HUES6 (cell line): Measurements from ENCODE around the gene ERC2.

Source experiments
- H3K27ac ChIP-seq: 2 replicates; pipeline ENCODE4 v1.7.0; 2013; ENCODE audit warnings: low read depth, mild to moderate bottlenecking, low read length, inconsistent platforms
- H3K27me3 ChIP-seq: 2 replicates; pipeline ENCODE4 v1.6.1; 2013; ENCODE audit warnings: low read length; ENCODE audit not compliant: control insufficient read depth, insufficient read depth
- H3K36me3 ChIP-seq: 2 replicates; pipeline ENCODE4 v1.6.1; 2013; ENCODE audit warnings: low read length; ENCODE audit not compliant: control insufficient read depth, insufficient read depth
- H3K4me1 ChIP-seq: 2 replicates; pipeline ENCODE4 v1.6.1; 2013; ENCODE audit warnings: low read length; ENCODE audit not compliant: control insufficient read depth, insufficient read depth
- H3K4me3 ChIP-seq: 2 replicates; pipeline ENCODE4 v1.5.1; 2013; ENCODE audit warnings: low read depth, low read length
- H3K9ac ChIP-seq: one replicate; pipeline ENCODE4 v1.6.1; 2013; ENCODE audit warnings: mild to moderate bottlenecking, low read length
- H3K9me3 ChIP-seq: 2 replicates; pipeline ENCODE4 v1.6.1; 2013; ENCODE audit warnings: low read depth, low read length; ENCODE audit not compliant: control insufficient read depth, insufficient read depth

Gene ERC2

DNA sequence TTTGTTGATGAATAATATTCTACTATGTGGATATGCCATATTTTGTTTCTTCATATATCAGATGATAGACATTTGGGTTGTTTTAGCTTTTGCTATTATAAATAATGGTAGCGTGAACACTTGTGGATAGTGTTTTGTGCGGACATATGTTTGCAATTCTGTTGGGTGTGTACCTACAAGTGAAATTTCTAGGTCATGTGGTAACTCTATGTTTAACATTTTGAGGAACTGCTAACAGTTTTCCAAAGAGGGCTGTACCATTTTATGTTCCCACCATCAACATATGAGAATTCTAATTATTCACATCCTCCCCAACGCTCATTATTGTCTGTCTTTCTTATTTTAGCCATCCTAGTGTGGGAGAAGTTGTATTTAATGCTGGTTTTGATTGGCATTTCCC lies 303.8 kb downstream of the ERC2 start:
- no peak overlapping the region for H3K27ac ChIP-seq
- no peaks in the 10 kb centered on the region for H3K36me3 ChIP-seq
- peaks cover 18% of the 10 kb centered on the region for H3K9me3 ChIP-seq
- no peak overlapping the region for H3K4me3 ChIP-seq
- no peak overlapping the region for H3K9ac ChIP-seq
- no peaks in the 10 kb centered on the region for H3K27me3 ChIP-seq
- H3K4me1 ChIP-seq = no peaks in the 10 kb centered on the region

DNA sequence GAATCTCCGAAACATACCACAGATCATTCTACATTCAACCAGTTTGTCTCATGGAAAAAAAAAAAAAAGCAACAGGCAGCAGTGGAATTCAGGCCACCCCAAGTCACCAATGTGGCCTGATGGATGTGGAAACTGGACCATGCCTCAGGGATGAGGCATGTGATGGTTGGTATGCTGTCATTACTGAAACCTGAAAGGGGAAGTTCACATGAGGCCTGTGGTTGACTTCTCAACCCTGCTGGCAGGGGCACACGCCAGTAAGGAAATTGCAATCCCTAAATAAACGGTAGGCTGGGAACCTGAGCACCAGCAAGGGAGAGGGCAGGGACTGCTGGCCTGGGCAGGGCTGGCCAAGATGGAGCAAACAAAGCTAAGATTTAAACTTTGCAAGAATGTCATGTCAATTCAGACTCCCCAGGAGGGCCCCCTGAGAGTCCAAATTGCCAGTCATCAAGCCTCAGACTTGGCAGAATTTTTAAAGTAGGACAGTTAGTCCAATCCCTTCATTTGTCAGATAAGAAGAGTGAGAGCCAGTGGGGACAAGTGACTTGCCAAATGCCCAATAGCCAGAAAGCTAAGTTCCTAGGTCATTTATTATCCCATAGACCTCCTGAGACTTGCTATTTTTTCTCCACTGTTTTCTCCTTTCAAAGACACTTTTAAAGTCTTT lies 310.4 kb downstream of the ERC2 start:
- no peaks in the 10 kb centered on the region for H3K27me3 ChIP-seq
- H3K9me3 ChIP-seq = peaks cover 13% of the 10 kb centered on the region; the same call in 1 of the 2 replicates
- H3K4me3 ChIP-seq = no peak overlapping the region
- no peaks in the 10 kb centered on the region for H3K36me3 ChIP-seq
- H3K27ac ChIP-seq = no peak overlapping the region
- H3K4me1 ChIP-seq = peaks cover 10% of the 10 kb centered on the region
- no peak overlapping the region for H3K9ac ChIP-seq

DNA sequence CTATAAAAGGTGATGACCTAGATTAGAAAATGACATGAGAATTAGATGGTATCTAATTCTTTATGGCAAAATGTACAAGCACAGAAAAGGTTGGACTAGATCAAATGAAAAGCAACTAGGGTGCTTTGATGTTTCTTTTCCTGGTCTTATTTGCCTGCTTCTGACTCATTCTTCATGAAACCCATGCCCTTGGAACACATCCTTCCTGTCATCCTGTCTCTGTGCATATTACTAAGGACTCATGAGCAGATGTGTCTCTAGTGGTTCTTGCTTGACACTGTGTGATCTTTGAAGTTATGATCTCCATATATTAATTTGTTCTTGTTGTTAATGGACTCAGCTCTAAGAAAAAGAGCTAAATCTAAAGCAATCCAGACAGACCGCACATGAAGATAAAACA lies 314.0 kb downstream of the ERC2 start:
- no peak overlapping the region for H3K9ac ChIP-seq
- H3K27ac ChIP-seq = no peak overlapping the region
- no peaks in the 10 kb centered on the region for H3K9me3 ChIP-seq
- H3K36me3 ChIP-seq = no peaks in the 10 kb centered on the region
- H3K27me3 ChIP-seq = no peaks in the 10 kb centered on the region
- H3K4me3 ChIP-seq = no peak overlapping the region
- H3K4me1 ChIP-seq = peaks cover 10% of the 10 kb centered on the region

DNA sequence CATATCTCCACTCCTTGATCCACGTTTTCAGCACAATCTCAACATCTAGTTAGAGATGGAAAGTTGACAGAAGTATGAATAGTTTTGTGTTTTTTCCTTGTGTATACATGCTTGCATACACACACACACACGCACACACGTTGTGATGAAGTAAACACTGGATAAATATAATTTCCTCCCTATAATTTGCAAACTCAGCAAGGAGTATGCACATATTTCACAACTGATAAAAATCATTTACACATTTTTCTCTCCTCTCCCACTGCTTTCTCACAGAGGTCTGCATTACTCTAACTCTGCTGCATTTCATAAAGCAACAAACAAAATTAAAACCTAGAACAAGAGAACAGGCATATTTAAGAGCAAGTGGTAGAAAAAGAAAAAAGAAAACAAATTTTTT lies 320.9 kb downstream of the ERC2 start:
- Histone ChIP-seq H3K27me3 (no peaks in the 10 kb centered on the region), H3K9ac (no peak overlapping the region), H3K4me3 (no peak overlapping the region), H3K27ac (no peak overlapping the region), H3K9me3 (no peaks in the 10 kb centered on the region), H3K4me1 (no peaks in the 10 kb centered on the region), H3K36me3 (no peaks in the 10 kb centered on the region)

DNA sequence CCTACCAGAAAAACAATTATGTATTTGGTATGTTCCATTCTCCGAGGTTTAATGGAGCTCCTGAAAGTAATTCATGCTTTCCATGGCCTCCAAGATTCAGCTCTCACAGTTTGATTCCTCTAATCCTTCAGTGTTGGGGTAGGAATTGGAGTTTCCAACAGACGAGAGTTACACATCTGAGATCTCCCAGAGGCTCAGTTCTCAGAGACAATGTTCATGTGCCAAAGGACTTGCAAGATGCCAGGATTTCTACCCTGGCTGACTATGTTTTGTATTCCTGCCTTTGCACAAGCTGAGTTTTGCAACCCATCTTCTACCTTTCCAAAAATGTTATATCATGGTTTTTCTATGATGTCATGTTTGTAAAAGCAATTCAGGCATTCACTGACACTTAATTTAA lies 322.9 kb downstream of the ERC2 start:
- Histone ChIP-seq H3K36me3 (no peaks in the 10 kb centered on the region), H3K9me3 (no peaks in the 10 kb centered on the region), H3K27me3 (no peaks in the 10 kb centered on the region), H3K9ac (no peak overlapping the region), H3K4me3 (no peak overlapping the region), H3K4me1 (no peaks in the 10 kb centered on the region), H3K27ac (no peak overlapping the region)

DNA sequence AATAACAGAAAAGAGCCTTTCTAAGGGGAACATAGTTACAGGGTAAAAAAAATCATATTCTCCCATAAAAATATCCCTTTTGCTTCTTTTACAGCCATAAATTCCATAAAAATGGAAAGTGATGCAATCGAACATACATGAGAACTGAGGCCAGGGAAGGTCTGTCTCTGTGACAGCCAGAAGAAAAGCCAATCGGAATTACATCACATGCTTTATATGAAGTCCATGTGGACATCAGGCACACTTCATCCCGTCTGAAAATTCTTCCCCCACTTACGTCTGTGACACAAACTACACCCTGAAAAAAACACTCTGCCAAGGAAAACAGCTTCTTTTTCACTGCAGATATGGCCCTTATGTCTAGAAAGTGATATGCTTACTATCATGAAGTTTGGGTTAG lies 323.5 kb downstream of the ERC2 start:
- Histone ChIP-seq H3K4me1 (no peaks in the 10 kb centered on the region), H3K36me3 (no peaks in the 10 kb centered on the region), H3K27me3 (no peaks in the 10 kb centered on the region), H3K9ac (no peak overlapping the region), H3K27ac (no peak overlapping the region), H3K9me3 (no peaks in the 10 kb centered on the region), H3K4me3 (no peak overlapping the region)

DNA sequence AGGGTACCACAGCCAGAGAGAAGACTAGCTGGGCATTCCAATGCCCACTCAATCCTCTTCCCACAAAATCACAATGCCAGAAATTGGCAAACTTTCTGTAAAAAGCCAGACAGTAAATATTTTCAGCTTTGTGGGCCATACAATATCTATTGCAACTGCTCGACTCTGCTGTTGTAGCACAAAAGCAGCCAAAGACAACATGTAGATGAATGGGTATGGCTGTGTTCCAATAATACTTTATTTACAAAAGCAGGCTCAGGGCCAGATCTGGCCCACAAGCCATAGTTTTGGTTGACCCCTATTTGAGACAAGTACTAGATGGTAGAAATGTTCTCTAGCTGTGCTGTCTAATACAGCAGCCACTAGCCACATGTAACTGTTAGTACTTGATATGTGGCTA lies 330.9 kb downstream of the ERC2 start:
- Histone ChIP-seq H3K4me3 (no peak overlapping the region), H3K27me3 (no peaks in the 10 kb centered on the region), H3K9me3 (no peaks in the 10 kb centered on the region), H3K27ac (no peak overlapping the region), H3K4me1 (peaks cover 6% of the 10 kb centered on the region; the same call in 1 of the 2 replicates), H3K9ac (no peak overlapping the region), H3K36me3 (no peaks in the 10 kb centered on the region)

DNA sequence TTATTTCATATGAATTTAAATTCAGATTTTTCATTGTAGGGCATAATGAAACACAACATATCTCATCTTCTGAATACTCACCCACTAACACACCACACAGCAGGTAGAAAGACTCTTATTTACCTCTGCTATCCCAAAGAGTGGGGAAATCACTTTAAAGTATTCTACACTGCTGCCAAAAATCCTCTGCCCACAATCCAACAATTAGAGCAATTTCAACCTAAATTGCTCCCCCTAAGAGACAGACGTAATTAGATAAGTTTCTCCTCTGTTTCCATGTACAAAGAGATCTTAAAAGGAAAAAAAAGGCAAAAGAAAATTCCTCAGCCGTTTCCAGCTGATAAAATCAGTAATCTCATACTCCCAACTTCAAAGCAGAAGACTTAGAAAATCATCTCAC lies 331.8 kb downstream of the ERC2 start:
- no peaks in the 10 kb centered on the region for H3K27me3 ChIP-seq
- H3K9ac ChIP-seq = no peak overlapping the region
- H3K4me3 ChIP-seq = no peak overlapping the region
- H3K27ac ChIP-seq = no peak overlapping the region
- H3K9me3 ChIP-seq = no peaks in the 10 kb centered on the region
- H3K36me3 ChIP-seq = no peaks in the 10 kb centered on the region
- peaks cover 15% of the 10 kb centered on the region for H3K4me1 ChIP-seq

DNA sequence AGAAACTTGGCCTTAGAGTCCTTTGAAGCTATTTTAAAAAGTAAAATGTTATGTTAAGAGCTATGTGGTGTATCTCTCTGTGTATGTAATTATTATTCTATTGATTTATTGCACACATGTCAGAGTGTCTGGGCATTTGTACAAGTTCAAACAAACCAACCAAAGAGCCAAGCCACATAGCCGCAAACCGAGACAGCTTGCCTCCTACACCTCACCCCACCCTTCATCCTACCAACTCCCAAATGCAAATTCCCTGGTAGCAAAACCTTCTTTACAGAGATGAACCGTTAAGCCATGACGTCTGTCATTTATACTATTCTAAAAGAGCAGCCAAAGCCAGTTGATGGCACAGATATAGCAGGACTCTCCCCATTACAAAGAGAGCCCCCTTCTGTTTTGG lies 332.3 kb downstream of the ERC2 start:
- Histone ChIP-seq H3K9me3 (no peaks in the 10 kb centered on the region), H3K4me1 (peaks cover 21% of the 10 kb centered on the region), H3K9ac (no peak overlapping the region), H3K27ac (no peak overlapping the region), H3K36me3 (no peaks in the 10 kb centered on the region), H3K27me3 (no peaks in the 10 kb centered on the region), H3K4me3 (no peak overlapping the region)

DNA sequence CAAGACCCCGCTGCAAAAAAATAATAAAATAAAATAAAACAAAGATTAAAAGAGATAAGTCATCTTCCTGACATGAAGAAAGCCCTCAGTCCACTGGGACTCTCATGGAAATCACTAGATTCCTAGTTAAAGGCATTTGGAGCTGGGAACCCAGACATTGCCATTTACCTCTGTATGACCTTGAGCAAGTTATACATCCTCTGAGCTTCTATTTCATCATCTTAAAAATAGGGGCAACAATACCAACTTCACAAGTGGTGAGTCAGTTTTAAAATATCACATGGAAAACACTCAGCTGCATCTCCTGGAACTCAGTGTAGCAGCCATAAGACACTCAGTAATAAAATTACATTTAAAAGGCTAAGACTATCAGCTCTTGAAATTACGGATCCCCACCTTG lies 334.8 kb downstream of the ERC2 start:
- Histone ChIP-seq H3K27ac (no peak overlapping the region), H3K4me3 (no peak overlapping the region), H3K9ac (no peak overlapping the region), H3K36me3 (no peaks in the 10 kb centered on the region), H3K27me3 (no peaks in the 10 kb centered on the region), H3K4me1 (peaks cover 30% of the 10 kb centered on the region), H3K9me3 (no peaks in the 10 kb centered on the region)

DNA sequence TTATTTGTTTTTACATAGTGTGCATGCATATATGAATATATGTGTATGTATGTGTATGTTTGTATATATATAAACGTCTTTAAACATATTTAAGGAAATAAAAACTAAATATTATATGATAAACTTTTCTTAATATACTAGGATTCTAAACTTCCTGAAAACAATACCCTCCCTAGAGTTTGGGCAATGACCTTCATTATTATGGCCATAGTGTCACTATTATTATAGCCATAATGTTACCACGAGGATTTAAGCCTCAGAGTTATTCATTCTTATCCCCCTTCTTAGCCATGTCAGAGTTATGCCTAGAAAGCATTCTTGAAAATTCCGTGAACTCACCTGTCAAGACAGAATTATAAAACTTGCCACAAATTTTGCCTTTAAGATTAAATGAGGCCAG lies 335.5 kb downstream of the ERC2 start:
- Histone ChIP-seq H3K4me1 (peaks cover 30% of the 10 kb centered on the region), H3K36me3 (no peaks in the 10 kb centered on the region), H3K9me3 (no peaks in the 10 kb centered on the region), H3K4me3 (no peak overlapping the region), H3K27me3 (no peaks in the 10 kb centered on the region), H3K9ac (no peak overlapping the region), H3K27ac (no peak overlapping the region)
